ENCODE data around the gene CFAP58. TPM values are rescaled to one million over a fixed set of nuclear protein-coding genes. Genes with fewer than 3 reads are reported as not detected.

CFAP58 gene
- total RNA-seq, 2 experiments from 2014 or later = 0.24 to 0.47 TPM

DNA sequence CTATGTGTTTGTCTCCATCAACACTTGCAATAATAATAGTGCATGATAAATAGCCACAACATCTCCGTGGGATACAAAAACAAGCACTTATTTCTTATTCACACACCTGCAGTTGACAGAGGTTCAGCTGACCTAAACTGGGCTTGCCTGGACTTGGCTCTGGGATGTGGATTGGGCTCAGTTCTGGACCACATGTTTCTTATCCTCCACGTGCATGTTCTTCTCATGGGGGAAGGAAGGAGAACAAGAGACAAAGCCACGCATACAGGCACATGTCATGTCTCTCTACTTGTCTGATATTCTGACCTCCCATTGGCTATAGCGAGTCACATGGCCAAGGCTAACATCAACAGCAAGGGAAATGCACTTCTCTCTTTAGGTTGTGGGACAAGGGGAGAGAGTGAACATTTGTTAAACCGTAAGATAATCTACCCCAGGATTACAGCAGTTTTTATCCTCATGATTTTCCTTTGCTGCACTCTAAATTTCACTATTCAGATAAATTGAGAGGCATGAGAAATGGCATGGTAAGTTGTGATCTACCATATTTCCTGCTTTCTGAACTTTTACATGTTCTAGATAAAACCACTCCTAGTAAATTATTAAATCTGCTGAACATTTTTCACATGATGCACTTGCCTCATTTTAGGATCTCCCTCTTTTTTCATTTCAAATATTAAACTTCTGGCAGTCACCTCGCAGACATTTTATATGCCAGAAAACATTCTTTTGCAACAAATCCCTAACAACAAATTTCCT is 33.7 kb downstream of the CFAP58 start:
- H3K4me1 Mint-ChIP-seq (ENCODE audit: low read depth) = peaks cover 20% of the 10 kb centered on the region
- ATAC-seq (no peak), DNase-seq (peak; percentile 35)
- no peak overlapping the region for H3K4me3 Mint-ChIP-seq
- CTCF ChIA-PET = interaction anchor here (0.7 kb wide), 1 partner anchor 33 kb away, joined by 3 read pairs; the partner anchor contains the start of gene CFAP58
- H3K9me3 Mint-ChIP-seq (ENCODE audit: insufficient read depth) = no peaks in the 10 kb centered on the region
- peak overlapping the region; percentile 32 for H3K27ac Mint-ChIP-seq
- peaks cover 11% of the 10 kb centered on the region for H3K27me3 Mint-ChIP-seq (ENCODE audit: low read depth)
- no peaks in the 10 kb centered on the region for H3K36me3 Mint-ChIP-seq (ENCODE audit: low read depth)
- POLR2A ChIA-PET = interaction anchor here (0.9 kb wide), 1 partner anchor 70 kb away, joined by 3 read pairs; no protein-coding TSS in a partner anchor

DNA sequence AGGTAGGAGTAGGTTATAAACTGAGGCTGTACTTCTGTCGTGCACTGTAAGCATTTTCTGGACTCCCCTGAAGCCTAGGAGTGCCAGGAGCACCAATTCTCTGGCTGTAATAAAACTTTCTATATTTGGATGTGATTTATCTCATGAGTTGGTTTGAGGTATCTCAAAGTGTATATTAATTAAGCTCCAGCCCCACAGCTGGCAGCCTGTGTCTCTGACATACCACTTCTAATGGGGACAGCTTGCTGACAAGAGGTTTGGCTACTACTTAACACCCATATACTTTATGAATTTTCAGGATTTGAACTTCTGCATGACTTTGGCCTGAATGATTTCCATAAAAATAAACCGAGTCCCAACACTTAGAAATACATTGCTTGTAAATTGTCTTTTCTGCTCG is 35.2 kb downstream of the CFAP58 start:
- CTCF ChIA-PET = no interaction called here
- no peak overlapping the region for H3K27ac Mint-ChIP-seq
- peaks cover 20% of the 10 kb centered on the region for H3K4me1 Mint-ChIP-seq (ENCODE audit: low read depth)
- no peaks in the 10 kb centered on the region for H3K36me3 Mint-ChIP-seq (ENCODE audit: low read depth)
- POLR2A ChIA-PET = no interaction called here
- H3K4me3 Mint-ChIP-seq = no peak overlapping the region
- no peak for DNase-seq
- H3K9me3 Mint-ChIP-seq (ENCODE audit: insufficient read depth) = no peaks in the 10 kb centered on the region
- peaks cover 14% of the 10 kb centered on the region for H3K27me3 Mint-ChIP-seq (ENCODE audit: low read depth)
- no peak for ATAC-seq

DNA sequence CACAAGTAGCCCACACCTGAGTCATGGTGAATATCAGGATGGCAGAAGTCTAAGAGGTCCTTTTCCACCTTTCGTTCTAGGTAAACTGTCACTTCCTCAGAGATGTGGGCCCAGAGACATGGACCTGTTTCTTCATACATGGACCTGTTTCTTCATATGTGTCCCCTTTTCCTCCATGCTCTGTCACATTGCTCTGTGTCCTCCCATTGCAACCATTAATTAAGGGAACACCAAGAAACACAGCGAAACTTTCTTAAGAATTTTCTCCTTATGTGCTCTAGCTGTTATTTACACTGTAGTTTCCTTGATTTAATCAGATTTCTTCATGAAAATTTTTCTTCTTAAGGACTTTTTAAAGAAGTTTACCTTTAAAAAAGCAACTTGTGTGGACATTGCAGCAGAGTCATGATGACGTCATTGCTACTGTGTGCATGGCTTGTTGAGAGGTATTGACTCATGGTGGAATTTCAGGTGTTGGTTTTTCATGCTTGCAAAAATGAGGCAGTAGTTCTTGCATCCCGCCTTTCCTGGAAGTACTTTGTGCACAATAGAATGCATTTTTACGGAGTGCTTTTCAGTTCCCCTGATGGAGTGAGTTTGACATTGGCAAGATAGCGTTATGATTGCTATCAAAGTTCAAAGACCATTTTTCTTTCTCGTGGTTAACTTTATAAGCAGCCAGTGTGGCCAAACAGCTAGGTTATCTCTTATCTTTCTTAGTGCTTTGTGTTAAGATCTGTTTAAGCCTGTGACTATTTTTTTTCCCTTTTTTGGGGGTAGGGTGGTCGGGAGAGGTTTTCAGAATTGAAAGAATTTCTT is 37.7 kb downstream of the CFAP58 start:
- no peak for ATAC-seq
- CTCF ChIA-PET = interaction anchor here (1.1 to 1.2 kb wide), 2 partner anchors 38 to 98 kb away, joined by 3 read pairs; partner anchors contain the start of gene CFAP58
- no peak overlapping the region for H3K4me3 Mint-ChIP-seq
- peaks cover 18% of the 10 kb centered on the region for H3K4me1 Mint-ChIP-seq (ENCODE audit: low read depth)
- H3K27ac Mint-ChIP-seq = no peak overlapping the region
- DNase-seq = no peak
- POLR2A ChIA-PET = no interaction called here
- H3K36me3 Mint-ChIP-seq (ENCODE audit: low read depth) = no peaks in the 10 kb centered on the region
- no peaks in the 10 kb centered on the region for H3K9me3 Mint-ChIP-seq (ENCODE audit: insufficient read depth)
- H3K27me3 Mint-ChIP-seq (ENCODE audit: low read depth) = peaks cover 17% of the 10 kb centered on the region

DNA sequence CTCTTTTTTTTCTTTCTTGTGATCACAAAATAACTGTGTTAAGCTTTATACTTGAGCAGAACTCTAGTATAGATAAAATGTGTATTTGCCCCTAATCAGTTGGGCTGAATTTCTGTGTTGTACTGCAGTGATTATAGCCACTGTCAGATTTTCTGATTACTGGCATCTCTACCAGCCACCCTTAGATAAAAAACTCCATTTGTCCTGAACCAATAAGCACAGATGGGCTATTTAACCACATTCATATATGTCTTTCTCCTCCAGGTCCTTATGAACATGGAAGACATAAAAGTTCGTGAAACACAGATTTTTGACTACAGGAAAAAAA is 38.3 kb downstream of the CFAP58 start:
- Mint-ChIP-seq H3K27ac (no peak overlapping the region), H3K4me1 (ENCODE audit: low read depth) (peaks cover 17% of the 10 kb centered on the region), H3K27me3 (ENCODE audit: low read depth) (peaks cover 18% of the 10 kb centered on the region), H3K4me3 (no peak overlapping the region), H3K9me3 (ENCODE audit: insufficient read depth) (no peaks in the 10 kb centered on the region), H3K36me3 (ENCODE audit: low read depth) (no peaks in the 10 kb centered on the region)
- ATAC-seq = no peak
- CTCF ChIA-PET = interaction anchor here (1.1 to 1.2 kb wide), 2 partner anchors 39 to 99 kb away, joined by 3 read pairs; partner anchors contain the start of gene CFAP58
- POLR2A ChIA-PET = no interaction called here
- DNase-seq = no peak

DNA sequence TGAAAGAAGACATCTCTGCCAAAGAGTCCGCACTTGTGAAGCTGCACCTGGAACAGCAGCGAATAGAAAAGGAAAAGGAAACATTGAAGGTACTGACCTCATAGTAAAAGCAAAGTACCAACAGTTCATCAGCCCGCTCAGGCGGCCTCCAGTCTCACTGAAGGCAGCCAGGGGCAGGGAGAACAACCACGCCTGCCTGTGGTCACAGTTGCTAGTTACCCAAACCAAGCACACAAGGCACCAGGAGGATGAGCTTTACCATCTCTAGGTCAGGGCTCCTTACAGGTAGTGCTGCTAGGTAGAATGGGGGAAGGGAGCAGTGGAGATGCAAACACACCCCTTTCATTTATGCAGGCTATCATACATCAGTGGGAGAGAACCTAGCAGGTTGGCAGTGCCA is 39.8 kb downstream of the CFAP58 start:
- peaks cover 7% of the 10 kb centered on the region for H3K4me1 Mint-ChIP-seq (ENCODE audit: low read depth)
- CTCF ChIA-PET = interaction anchor here (0.9 to 1.8 kb wide), 2 partner anchors 13 to 40 kb away, joined by 3 to 9 read pairs; partner anchors contain the start of gene CFAP58
- H3K36me3 Mint-ChIP-seq (ENCODE audit: low read depth) = no peaks in the 10 kb centered on the region
- peaks cover 27% of the 10 kb centered on the region for H3K27me3 Mint-ChIP-seq (ENCODE audit: low read depth)
- POLR2A ChIA-PET = no interaction called here
- no peak for ATAC-seq
- DNase-seq = no peak
- H3K4me3 Mint-ChIP-seq = no peak overlapping the region
- no peak overlapping the region for H3K27ac Mint-ChIP-seq
- H3K9me3 Mint-ChIP-seq (ENCODE audit: insufficient read depth) = no peaks in the 10 kb centered on the region

DNA sequence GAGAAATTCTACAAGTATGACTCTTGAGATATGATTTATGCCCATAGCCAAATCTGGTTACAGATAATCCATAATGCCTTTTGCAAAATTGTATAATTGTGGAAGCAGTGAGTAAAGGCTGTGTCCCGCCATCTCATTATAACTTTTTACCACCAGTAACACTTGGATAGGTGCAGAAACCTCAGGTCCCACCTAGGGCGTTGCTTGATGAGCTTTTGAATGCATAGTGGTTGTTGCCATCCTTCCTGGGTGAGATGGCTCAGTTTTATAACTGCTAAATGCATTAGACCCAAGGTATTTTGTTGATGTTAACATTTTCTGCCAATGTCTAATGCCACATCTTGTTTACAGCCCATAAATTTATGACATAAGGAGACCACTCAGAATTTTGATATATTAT is 42.9 kb downstream of the CFAP58 start:
- H3K27me3 Mint-ChIP-seq (ENCODE audit: low read depth) = peaks cover 30% of the 10 kb centered on the region
- POLR2A ChIA-PET = no interaction called here
- ATAC-seq (no peak), DNase-seq (no peak)
- CTCF ChIA-PET = no interaction called here
- H3K4me3 Mint-ChIP-seq = no peak overlapping the region
- peaks cover 4% of the 10 kb centered on the region for H3K4me1 Mint-ChIP-seq (ENCODE audit: low read depth)
- no peaks in the 10 kb centered on the region for H3K9me3 Mint-ChIP-seq (ENCODE audit: insufficient read depth)
- H3K27ac Mint-ChIP-seq = no peak overlapping the region
- H3K36me3 Mint-ChIP-seq (ENCODE audit: low read depth) = no peaks in the 10 kb centered on the region

DNA sequence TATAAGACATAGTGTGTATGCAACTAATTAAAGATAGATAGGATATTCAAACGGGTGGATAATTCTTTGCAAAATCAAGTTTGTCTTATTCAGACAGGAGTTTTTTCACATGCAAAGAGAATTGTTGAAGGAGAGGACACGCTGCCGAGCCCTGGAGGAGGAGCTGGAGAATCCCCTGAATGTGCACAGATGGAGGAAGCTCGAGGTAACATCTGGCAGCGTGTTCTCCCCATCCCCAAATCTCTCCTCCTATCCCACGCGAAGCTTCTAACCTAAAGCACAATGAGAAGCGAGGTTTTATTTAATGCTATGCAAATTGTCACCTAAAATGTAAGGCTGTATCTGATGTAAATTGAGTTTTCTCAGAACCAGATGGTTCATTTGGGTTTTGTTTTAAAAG is 50.0 kb downstream of the CFAP58 start:
- Mint-ChIP-seq H3K4me1 (ENCODE audit: low read depth) (peaks cover 4% of the 10 kb centered on the region), H3K27me3 (ENCODE audit: low read depth) (peaks cover 16% of the 10 kb centered on the region), H3K36me3 (ENCODE audit: low read depth) (no peaks in the 10 kb centered on the region), H3K4me3 (no peak overlapping the region), H3K9me3 (ENCODE audit: insufficient read depth) (no peaks in the 10 kb centered on the region), H3K27ac (no peak overlapping the region)
- ATAC-seq (no peak), DNase-seq (no peak)
- ChIA-PET CTCF (no interaction called here), POLR2A (no interaction called here)

DNA sequence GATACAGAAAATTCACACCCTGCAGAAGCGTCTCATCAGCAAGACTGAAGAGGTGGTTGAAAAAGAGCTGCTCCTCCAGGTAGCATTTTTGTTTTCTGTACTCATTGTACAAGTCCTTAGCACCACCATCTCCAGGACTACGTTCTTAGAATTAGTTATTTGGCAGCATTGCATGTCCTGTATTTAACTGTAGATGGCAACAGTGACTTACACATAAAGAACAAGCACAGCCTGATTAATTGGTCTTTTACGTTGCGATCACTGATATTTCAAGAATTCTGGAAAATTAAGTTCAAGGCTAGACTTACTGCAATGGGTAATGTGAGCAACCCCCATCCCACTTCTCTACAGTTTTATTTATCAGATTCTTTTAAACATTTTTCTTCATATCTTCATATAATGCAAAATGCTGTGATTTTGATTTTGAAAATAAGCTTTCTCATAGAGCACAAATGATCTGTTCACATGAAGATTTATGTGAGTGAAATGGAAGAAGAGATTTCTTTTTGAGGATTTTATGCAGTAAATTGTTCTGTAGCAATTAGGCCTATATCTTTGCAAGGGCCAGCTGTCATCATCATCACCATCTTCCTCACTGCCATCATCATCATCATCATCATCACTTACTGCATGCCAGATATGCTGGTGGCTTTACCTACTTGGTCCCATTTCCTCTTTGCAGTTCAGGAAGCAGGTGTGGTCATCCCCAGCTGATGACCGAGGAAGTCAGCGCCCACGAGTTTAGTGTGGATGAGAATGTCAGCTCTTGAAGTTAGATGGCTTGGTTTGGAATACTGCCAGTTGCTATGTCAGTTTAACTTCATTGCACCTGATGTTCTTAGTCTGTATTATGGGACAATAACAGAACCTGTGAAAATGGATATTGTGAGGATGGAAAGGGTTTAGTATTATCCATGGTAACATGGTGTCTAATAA is 53.4 kb downstream of the CFAP58 start:
- ATAC-seq (no peak), DNase-seq (no peak)
- no peak overlapping the region for H3K27ac Mint-ChIP-seq
- H3K36me3 Mint-ChIP-seq (ENCODE audit: low read depth) = no peaks in the 10 kb centered on the region
- no peaks in the 10 kb centered on the region for H3K9me3 Mint-ChIP-seq (ENCODE audit: insufficient read depth)
- H3K4me3 Mint-ChIP-seq = no peak overlapping the region
- ChIA-PET POLR2A (interaction anchor here (0.6 kb wide), 1 partner anchor 220 kb away, joined by 3 read pairs; no protein-coding TSS in a partner anchor), CTCF (interaction anchor here (1.1 to 2.0 kb wide), 6 partner anchors 13 to 214 kb away, joined by 3 to 9 read pairs (median 3); no protein-coding TSS in a partner anchor)
- H3K27me3 Mint-ChIP-seq (ENCODE audit: low read depth) = peaks cover 15% of the 10 kb centered on the region
- H3K4me1 Mint-ChIP-seq (ENCODE audit: low read depth) = peaks cover 4% of the 10 kb centered on the region

DNA sequence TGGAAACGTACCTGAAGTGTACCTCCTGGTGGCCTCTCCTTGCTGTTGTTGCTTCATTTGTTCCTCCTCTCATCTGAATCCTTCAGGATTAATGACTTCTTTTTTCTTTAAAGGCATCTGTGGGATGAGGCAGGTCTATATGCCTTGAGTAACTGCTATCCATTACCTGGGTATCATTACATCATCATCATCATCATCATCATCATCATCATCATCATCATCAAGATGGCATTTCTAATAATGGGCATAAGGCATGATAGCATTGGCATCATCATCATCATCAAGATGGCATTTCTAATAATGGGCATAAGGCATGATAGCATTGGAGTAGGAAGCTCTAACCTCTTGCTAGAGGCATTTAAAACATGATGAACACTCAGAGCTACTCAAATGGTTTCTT is 59.9 kb downstream of the CFAP58 start:
- Mint-ChIP-seq H3K27me3 (ENCODE audit: low read depth) (peaks cover 10% of the 10 kb centered on the region), H3K27ac (no peak overlapping the region), H3K4me3 (no peak overlapping the region), H3K9me3 (ENCODE audit: insufficient read depth) (no peaks in the 10 kb centered on the region), H3K4me1 (ENCODE audit: low read depth) (no peaks in the 10 kb centered on the region), H3K36me3 (ENCODE audit: low read depth) (no peaks in the 10 kb centered on the region)
- DNase-seq = no peak
- ChIA-PET POLR2A (no interaction called here), CTCF (interaction anchor here (1.3 kb wide), 1 partner anchor 13 kb away, joined by 3 read pairs; no protein-coding TSS in a partner anchor)
- no peak for ATAC-seq

DNA sequence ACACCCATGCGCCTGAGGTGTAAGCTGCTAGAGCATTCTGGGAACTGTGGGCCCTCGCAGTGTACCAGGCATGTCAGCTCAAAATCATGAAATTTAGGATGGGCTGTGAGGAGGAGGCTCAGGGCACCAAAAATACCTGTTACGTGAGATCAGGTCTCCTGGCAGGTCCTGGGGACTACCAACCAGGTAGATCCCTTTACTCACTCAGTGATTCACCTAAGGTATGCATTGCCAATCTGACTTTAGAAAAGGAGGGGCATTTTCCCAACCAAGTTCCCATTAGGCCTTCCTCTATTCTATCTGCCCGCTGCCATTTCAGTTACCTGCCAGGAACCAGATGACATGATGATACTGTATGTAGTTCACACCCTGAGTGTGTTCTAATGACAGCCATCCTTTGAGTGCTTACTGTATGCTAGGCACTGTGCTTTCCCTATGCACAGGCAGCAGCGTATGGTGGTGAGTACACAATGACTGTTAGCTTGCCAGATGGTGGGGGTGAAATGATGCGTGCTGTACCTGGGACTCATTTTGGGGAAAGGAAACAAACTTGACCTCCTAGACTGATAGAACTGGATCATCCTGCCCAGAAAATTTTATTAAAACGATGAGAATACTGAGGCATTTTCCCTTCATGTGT is 62.0 kb downstream of the CFAP58 start:
- CTCF ChIA-PET = no interaction called here
- POLR2A ChIA-PET = no interaction called here
- ATAC-seq = no peak
- Mint-ChIP-seq H3K36me3 (ENCODE audit: low read depth) (no peaks in the 10 kb centered on the region), H3K4me3 (no peak overlapping the region), H3K27me3 (ENCODE audit: low read depth) (peaks cover 4% of the 10 kb centered on the region), H3K4me1 (ENCODE audit: low read depth) (no peaks in the 10 kb centered on the region), H3K27ac (no peak overlapping the region), H3K9me3 (ENCODE audit: insufficient read depth) (no peaks in the 10 kb centered on the region)
- DNase-seq = no peak

DNA sequence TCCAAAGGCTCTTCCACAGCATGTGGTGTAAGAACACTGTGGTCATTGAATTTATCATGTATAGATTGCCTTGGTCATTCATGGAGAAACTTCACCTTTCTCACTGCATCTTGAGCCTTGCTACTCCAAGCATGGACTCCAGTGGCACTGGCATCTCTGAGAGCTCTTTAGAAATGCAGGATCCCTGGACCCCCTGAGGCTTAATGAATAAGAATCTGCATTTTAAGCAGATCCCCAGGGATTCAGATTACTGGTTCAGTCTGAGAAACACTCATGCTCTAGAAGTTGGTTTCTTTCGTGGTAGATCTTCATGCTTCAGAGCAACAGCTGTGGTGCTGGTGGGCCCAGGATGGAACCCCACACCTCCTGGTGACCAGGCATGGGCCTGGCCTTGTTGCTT is 63.2 kb downstream of the CFAP58 start:
- no peaks in the 10 kb centered on the region for H3K4me1 Mint-ChIP-seq (ENCODE audit: low read depth)
- no peak overlapping the region for H3K27ac Mint-ChIP-seq
- POLR2A ChIA-PET = no interaction called here
- H3K4me3 Mint-ChIP-seq = no peak overlapping the region
- H3K27me3 Mint-ChIP-seq (ENCODE audit: low read depth) = peaks cover 3% of the 10 kb centered on the region
- no peaks in the 10 kb centered on the region for H3K9me3 Mint-ChIP-seq (ENCODE audit: insufficient read depth)
- ATAC-seq (no peak), DNase-seq (no peak)
- CTCF ChIA-PET = no interaction called here
- H3K36me3 Mint-ChIP-seq (ENCODE audit: low read depth) = no peaks in the 10 kb centered on the region
